ENCODE measurements around the gene SPDYA. TPM values are rescaled to one million over a fixed set of nuclear protein-coding genes. Genes with fewer than 3 reads are reported as not detected.

SPDYA gene
- total RNA-seq, 1 donor from 2014 or later, result 1.3 TPM

GRCh38 chr2:28893488-28893887, 82.9 kb downstream of the SPDYA start:
- FAIRE-seq (no peak), DNase-seq (ENCODE audit: low read depth) (no peak)
- no peak overlapping the region for H3K27ac Mint-ChIP-seq (ENCODE audit: unreplicated experiment)
- peaks cover 1% of the 10 kb centered on the region for H3K9me3 Mint-ChIP-seq (ENCODE audit: unreplicated experiment)
- Histone ChIP-seq H3K36me3 (ENCODE audit: insufficient read depth, low read length) (no peaks in the 10 kb centered on the region), H3K4me3 (ENCODE audit: insufficient read depth, low read depth, low read length) (no peak overlapping the region), H3K27me3 (ENCODE audit: insufficient read depth, low read length) (peaks cover 2% of the 10 kb centered on the region), H3K9me3 (ENCODE audit: insufficient read depth, low read depth, low read length) (no peaks in the 10 kb centered on the region), H3K4me1 (ENCODE audit: insufficient read depth, low read length) (peaks cover 17% of the 10 kb centered on the region), H3K27ac (ENCODE audit: low read depth, low read length) (no peak overlapping the region), H2AFZ (ENCODE audit: low read depth, low read length) (no peak overlapping the region), H4K20me1 (ENCODE audit: insufficient read depth, low read length) (peaks cover 36% of the 10 kb centered on the region), H3K79me2 (ENCODE audit: insufficient read depth, low read length) (peaks cover 42% of the 10 kb centered on the region), H3K9ac (ENCODE audit: low read length) (no peak overlapping the region), H3K4me2 (ENCODE audit: low read length) (no peak overlapping the region)
- H3K4me1 Mint-ChIP-seq (ENCODE audit: low read depth, unreplicated experiment), result peaks cover 13% of the 10 kb centered on the region
- peaks cover 4% of the 10 kb centered on the region for H3K36me3 Mint-ChIP-seq (ENCODE audit: low read depth, unreplicated experiment)
- no peaks in the 10 kb centered on the region for H3K27me3 Mint-ChIP-seq (ENCODE audit: low read depth, unreplicated experiment)
- TF ChIP-seq EZH2 (IDR thresholded peaks at IDR 0.05; ENCODE audit: insufficient read depth, low read length) (no peak), CTCF (IDR thresholded peaks at IDR 0.05; ENCODE audit: insufficient read depth, low read depth, low read length) (no peak)
- H3K4me3 Mint-ChIP-seq (ENCODE audit: unreplicated experiment), result no peak overlapping the region

DNA sequence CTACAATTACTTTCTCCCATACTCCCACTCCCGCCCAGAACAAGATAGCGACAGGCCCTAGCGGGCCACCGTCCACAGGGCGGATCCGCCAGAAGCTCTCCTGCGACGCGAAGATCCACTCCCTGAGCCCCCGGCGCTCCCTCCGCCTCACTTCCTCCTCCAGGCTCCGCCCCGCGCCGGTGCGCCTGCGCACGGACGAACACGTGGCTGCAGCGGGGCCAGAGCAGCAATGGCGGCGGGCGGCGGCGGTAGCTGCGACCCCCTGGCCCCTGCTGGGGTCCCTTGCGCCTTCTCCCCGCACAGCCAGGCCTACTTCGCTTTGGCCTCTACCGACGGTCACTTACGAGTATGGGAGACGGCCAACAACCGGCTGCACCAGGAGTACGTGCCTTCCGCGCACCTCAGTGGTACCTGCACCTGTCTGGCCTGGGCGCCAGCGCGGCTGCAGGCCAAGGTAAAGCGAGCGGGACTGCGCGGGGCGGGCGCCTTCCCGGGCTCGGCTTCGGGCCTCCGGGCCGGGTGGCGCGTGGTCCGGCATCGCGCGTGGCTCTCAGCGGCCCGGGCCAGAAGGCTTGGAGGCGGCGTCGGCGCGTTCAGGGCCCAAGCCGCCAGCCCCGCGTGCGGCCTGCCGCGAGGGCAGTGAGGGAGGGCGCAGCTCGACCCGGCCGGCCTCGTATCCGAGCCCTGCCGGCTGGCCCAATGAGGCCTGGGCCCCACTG, 84.0 kb downstream of the SPDYA start, which contains the start of gene WDR43:
WDR43 (plus strand) TSS at position 198 of the 719 bp plus-strand sequence; CDS start at position 230, 32 bp downstream.
- peaks cover 47% of the 10 kb centered on the region for H4K20me1 ChIP-seq (ENCODE audit: insufficient read depth, low read length)
- peaks cover 53% of the 10 kb centered on the region for H3K79me2 ChIP-seq (ENCODE audit: insufficient read depth, low read length)
- no peaks in the 10 kb centered on the region for H3K27me3 Mint-ChIP-seq (ENCODE audit: low read depth, unreplicated experiment)
- peak within 1 kb of the TSS; percentile 87 for H3K27ac ChIP-seq (ENCODE audit: low read depth, low read length)
- no peak for TF ChIP-seq CTCF (IDR thresholded peaks at IDR 0.05; ENCODE audit: insufficient read depth, low read depth, low read length)
- no peak for TF ChIP-seq EZH2 (IDR thresholded peaks at IDR 0.05; ENCODE audit: insufficient read depth, low read length)
- H3K27ac Mint-ChIP-seq (ENCODE audit: unreplicated experiment), result peak within 1 kb of the TSS; percentile 96
- peak within 1 kb of the TSS; percentile 96 for H3K9ac ChIP-seq (ENCODE audit: low read length)
- H3K36me3 ChIP-seq (ENCODE audit: insufficient read depth, low read length), result no peaks in the 10 kb centered on the region
- H3K4me1 ChIP-seq (ENCODE audit: insufficient read depth, low read length), result peaks cover 17% of the 10 kb centered on the region
- DNase-seq (ENCODE audit: low read depth) (peak; percentile 99), FAIRE-seq (no peak)
- peak within 1 kb of the TSS; percentile 96 for H3K4me3 Mint-ChIP-seq (ENCODE audit: unreplicated experiment)
- H3K27me3 ChIP-seq (ENCODE audit: insufficient read depth, low read length), result peaks cover 2% of the 10 kb centered on the region
- H3K36me3 Mint-ChIP-seq (ENCODE audit: low read depth, unreplicated experiment), result no peaks in the 10 kb centered on the region
- H2AFZ ChIP-seq (ENCODE audit: low read depth, low read length), result peak within 1 kb of the TSS; percentile 93
- H3K4me2 ChIP-seq (ENCODE audit: low read length), result peak within 1 kb of the TSS; percentile 93
- H3K9me3 ChIP-seq (ENCODE audit: insufficient read depth, low read depth, low read length), result no peaks in the 10 kb centered on the region
- H3K4me1 Mint-ChIP-seq (ENCODE audit: low read depth, unreplicated experiment), result peaks cover 23% of the 10 kb centered on the region
- H3K9me3 Mint-ChIP-seq (ENCODE audit: unreplicated experiment), result peaks cover 1% of the 10 kb centered on the region
- peak within 1 kb of the TSS; percentile 88 for H3K4me3 ChIP-seq (ENCODE audit: insufficient read depth, low read depth, low read length)

Measured in astrocyte (in vitro differentiated cells and primary cell).